HFF-Myc (cell line): ENCODE measurements around the gene MYO16.

Experiments
- DNase-seq: peaks from one replicate; pipeline ENCODE4 v3.0.0-alpha.2; 2011; ENCODE audit warnings: low read depth; ENCODE audit errors: extremely low read depth
- H3K4me3 ChIP-seq: replicated peaks from 2 replicates; pipeline ENCODE4 v1.5.1; 2011; ENCODE audit warnings: low read depth, mild to moderate bottlenecking, control low read depth, low read length
- TF ChIP-seq, protein P1 (sequence below): IDR thresholded peaks from 2 replicates; pipeline ENCODE4 v1.5.1; 2012; ENCODE audit warnings: mild to moderate bottlenecking, low read depth, low read length, control low read depth; ENCODE audit errors: missing control alignments

The MYO16 gene

DNA sequence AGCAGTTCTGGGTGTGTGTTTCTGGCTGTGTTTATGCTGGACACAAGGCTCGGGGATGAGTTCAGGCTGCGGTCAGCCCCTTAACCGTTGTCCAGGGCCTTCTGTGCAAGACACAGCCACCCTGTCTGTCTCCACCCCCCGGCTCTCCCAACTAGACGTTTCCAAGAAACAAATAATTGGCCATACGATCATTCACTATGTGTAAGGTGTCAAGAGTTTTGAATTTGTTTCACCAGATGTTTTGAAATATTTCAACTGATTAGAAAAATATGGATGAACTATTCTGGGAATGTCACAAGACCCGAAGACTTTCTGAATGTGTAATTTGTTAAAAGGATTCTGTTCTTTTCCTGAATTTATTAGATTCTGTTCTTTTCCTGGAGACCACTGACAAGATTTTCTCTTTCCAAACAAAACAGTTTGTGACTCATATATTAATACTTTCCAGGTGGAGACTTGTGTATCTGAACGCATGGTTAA, 318.2 kb downstream of the MYO16 start:
- peak; percentile 86 for DNase-seq
- no peak overlapping the region for H3K4me3 ChIP-seq
- TF ChIP-seq, protein P1, sequence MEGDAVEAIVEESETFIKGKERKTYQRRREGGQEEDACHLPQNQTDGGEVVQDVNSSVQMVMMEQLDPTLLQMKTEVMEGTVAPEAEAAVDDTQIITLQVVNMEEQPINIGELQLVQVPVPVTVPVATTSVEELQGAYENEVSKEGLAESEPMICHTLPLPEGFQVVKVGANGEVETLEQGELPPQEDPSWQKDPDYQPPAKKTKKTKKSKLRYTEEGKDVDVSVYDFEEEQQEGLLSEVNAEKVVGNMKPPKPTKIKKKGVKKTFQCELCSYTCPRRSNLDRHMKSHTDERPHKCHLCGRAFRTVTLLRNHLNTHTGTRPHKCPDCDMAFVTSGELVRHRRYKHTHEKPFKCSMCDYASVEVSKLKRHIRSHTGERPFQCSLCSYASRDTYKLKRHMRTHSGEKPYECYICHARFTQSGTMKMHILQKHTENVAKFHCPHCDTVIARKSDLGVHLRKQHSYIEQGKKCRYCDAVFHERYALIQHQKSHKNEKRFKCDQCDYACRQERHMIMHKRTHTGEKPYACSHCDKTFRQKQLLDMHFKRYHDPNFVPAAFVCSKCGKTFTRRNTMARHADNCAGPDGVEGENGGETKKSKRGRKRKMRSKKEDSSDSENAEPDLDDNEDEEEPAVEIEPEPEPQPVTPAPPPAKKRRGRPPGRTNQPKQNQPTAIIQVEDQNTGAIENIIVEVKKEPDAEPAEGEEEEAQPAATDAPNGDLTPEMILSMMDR: no peak

DNA sequence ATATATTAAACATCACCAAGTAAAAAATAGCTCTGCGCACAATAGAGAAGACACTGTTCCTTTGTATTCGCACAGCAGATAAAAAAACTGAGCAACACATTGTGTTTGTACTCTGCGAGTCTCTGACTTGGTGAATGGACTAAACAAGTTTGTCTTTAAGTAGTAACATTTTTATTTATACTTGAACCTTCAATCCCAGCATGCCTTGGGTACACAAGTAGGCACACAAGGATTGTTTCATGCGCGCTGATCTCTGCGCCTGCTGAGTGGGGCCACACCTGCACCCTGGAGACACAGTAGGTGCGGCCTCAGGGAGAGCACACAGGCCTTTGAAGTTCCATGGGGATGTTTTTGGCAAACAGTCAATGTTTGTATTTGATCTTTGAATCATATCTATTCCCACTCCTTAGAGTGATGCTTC, 318.9 kb downstream of the MYO16 start:
- TF ChIP-seq, protein P1: no peak
- peak; percentile 35 for DNase-seq

DNA sequence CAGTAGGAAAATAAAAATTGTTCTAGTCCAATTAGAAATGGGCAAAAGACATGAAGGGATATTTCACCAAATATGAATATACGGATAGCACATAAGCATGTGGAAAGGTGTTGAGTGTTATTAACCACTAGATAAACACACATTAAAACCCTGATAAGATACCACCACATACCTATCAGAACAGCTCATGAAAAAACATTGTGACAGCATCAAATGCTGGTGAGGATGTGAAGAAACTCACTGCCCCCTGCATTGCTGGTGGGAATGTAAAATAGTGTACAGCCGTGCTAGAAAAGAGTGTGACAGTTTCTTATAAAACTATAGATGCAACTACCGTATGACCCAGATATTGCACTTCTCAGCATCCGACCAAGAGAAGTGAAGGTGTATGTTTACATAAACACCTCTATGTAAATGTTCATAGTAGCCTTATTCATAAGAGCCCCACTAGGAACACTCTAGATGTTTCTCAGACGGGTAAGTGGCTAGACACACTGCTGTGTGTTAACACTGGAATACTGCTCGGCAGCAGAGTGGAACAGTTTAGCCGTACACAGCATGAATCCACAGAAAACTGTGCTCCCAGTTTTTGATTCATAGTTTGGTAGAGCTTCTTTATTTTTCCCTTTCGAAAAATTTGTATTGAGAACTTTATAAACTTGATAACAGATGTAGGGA, 321.1 kb downstream of the MYO16 start:
- H3K4me3 ChIP-seq: no peak overlapping the region
- no peak for DNase-seq
- TF ChIP-seq, protein P1: no peak

More for the DNA sequence above, 318.9 kb downstream of the MYO16 start:
- no peak overlapping the region for H3K4me3 ChIP-seq

DNA sequence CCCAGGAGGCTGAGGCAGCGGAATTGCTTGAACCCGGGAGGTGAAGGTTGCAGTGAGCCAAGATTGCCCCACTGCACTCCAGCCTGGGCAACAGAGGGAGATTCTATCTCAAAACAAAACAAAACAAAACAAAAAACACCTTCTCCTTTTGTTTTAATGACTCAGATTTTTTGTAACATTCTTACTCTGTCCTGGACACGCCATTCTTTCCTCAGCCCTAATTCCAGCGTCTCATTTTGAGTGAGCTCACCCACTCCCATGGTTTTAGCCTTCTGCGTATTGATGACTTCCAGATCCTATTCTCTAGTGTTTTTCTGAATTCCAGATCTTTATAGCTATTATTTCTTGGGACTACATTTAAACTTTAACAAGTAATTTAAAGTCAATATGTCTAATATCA, 326.3 kb downstream of the MYO16 start:
- no peak for DNase-seq
- TF ChIP-seq, protein P1: no peak
- H3K4me3 ChIP-seq: no peak overlapping the region

DNA sequence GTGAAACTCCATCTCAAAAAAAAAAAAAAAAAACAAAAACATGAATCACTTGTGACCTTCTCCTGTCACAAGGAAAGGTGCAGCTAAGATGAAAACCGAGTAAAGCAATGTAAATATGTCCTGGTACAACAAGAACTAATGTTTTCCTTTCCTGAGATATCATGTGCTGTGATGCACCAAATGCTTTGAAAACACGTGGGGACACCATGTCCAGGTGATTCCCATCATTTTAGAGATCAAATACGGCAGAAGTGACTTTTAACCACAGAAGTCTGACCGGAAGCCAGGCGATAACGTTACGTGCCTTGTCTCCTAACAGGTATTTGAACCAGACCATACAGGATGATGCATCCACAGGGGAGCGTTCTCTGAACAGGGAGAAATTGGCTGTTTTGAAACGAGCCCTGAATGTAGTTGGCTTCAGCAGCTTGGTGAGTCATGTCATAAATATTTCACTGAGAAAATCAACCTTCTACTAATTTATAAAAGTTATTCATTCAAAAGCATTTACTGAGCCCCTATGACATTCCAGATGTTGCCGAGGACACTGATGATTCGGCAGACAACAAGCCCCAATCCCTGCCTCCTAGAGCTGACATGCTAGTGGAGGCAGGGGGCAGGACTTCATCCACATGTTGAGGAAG, 328.1 kb downstream of the MYO16 start:
- TF ChIP-seq, protein P1: no peak
- no peak overlapping the region for H3K4me3 ChIP-seq
- DNase-seq: peak; percentile 91

DNA sequence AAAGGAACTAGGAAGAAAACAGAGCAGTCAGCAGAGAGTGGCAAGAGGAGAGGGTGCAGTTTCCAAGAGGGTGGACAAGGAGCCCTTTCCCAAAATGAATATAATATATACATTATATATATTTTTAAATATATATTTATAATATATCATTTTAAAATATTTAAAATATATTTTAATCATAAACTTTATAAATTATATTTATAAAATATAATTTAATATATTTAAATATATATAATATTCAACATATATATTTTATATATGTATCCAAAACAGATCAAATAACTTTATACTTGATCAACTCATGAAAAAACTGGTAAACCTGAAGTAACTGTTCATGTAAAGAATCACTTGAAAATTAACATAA, 328.6 kb downstream of the MYO16 start:
- H3K4me3 ChIP-seq: no peak overlapping the region
- TF ChIP-seq, protein P1: no peak
- no peak for DNase-seq

DNA sequence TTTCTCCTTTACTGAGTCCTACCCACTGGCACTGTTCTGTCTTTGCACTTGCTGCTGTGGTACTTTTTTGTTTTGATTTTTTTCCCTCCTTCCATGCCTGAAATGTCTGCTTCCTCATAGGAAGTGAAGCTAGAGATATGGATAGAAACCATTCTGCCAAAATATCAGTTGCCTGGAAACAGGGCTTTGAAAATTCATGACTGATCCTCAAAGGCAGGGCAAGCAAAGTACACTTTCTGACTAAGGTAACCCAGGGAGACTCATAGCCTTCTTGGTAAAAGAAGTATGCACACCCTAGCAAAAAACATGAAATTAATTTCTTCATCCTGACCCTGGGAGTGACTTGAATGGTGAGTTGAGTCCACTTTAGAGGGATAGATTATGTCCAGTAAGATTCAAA, 329.8 kb downstream of the MYO16 start:
- no peak overlapping the region for H3K4me3 ChIP-seq
- DNase-seq: no peak
- TF ChIP-seq, protein P1: no peak
